ENCODE measurements around the gene BTBD9. TPM values are rescaled to one million over a fixed set of nuclear protein-coding genes. Genes with fewer than 3 reads are reported as not detected.

Gene BTBD9
- total and polyA plus RNA-seq, 10 donors, result 1.2 to 43.1 (median 27.8) TPM

DNA sequence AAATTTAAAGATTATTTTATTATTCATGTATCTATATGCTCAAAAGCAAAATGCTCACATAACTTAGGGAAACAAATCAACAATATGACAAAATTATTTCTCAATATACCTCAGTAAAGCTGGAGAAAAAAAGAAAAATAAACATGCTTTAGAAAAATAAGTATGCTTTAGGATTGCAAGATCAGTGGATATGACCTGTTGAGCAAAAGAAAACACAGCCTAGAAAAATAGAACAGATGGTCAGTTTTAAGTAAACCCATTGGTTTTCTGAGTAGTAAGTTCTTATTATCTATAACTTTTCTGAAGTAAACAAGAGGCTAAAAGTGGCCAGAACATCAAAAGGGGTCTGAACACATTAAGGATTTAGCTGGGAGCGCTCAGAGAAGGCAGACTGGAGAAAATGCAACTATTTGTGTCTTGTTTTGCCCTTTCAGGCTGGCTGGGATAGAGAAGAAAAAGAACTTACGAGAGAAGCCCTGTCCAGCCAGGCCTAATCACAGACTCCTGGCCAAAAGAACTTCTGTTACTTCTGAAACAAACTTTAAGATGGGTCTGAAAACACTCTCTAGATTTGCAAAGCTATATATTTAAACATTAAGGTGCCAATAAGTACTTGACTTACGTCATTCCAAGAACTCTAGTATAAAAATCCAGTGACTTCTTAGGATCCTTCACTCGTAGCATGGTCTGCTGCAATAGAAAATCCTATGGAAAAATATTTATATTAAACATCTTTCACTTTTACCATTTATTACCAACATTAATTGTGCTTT, 46.7 kb upstream of the BTBD9 start:
- Histone ChIP-seq H3K27ac (peak overlapping the region in 1 of 8 donors; percentile 65), H3K9me3 (no peaks in the 10 kb centered on the region), H3K27me3 (replicated peaks in 1 of 7) (no peaks in the 10 kb centered on the region), H3K36me3 (peaks cover 3 to 59% (median 23%) of the 10 kb centered on the region in 6 donors), H3K4me1 (peaks cover 5 to 54% (median 17%) of the 10 kb centered on the region in 6 donors), H3K4me3 (no peak overlapping the region)
- intact Hi-C loops (cut with DNase I; ENCODE audit: low total_unique reads), result no loop called here
- TF ChIP-seq, protein P1, sequence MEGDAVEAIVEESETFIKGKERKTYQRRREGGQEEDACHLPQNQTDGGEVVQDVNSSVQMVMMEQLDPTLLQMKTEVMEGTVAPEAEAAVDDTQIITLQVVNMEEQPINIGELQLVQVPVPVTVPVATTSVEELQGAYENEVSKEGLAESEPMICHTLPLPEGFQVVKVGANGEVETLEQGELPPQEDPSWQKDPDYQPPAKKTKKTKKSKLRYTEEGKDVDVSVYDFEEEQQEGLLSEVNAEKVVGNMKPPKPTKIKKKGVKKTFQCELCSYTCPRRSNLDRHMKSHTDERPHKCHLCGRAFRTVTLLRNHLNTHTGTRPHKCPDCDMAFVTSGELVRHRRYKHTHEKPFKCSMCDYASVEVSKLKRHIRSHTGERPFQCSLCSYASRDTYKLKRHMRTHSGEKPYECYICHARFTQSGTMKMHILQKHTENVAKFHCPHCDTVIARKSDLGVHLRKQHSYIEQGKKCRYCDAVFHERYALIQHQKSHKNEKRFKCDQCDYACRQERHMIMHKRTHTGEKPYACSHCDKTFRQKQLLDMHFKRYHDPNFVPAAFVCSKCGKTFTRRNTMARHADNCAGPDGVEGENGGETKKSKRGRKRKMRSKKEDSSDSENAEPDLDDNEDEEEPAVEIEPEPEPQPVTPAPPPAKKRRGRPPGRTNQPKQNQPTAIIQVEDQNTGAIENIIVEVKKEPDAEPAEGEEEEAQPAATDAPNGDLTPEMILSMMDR (IDR thresholded peaks at IDR 0.05 in 8 of 11, conservative IDR thresholded peaks at IDR 0.05 in 3 of 11), result no peak
- no peak for TF ChIP-seq POLR2AphosphoS5 (IDR thresholded peaks at IDR 0.05)
- TF ChIP-seq POLR2A (IDR thresholded peaks at IDR 0.05), result no peak
- 93 to 97% (median 95%) methylated on average over 4 of the region's 4 CpGs for WGBS, 5 donors
- DNase-seq, result no peak

DNA sequence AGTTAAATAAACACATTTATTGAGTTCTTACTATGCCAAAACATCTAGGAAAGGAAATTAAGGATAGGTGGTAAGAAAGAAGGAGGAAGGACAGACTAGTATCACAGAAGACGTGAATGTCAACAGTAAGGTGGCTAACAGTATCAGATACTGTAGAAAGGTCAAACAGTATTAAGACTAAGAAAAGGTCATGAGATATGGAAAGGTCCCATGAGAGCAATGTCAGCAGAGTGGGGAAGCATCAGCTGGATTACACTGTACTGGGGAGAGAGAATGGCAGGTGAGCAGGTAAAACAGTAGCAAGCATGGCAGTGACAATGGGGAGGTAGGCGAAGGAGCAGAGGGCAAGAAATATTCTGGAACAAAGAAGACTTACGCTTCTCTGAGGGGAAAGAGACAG, 45.2 kb upstream of the BTBD9 start:
- WGBS, 5 donors, result 94 to 96% (median 94%) methylated on average over 3 of the region's 3 CpGs
- H3K36me3 ChIP-seq, result peaks cover 3 to 75% (median 29%) of the 10 kb centered on the region in 6 donors
- TF ChIP-seq POLR2A (IDR thresholded peaks at IDR 0.05) (no peak), POLR2AphosphoS5 (IDR thresholded peaks at IDR 0.05) (no peak)
- TF ChIP-seq, protein P1 (IDR thresholded peaks at IDR 0.05 in 8 of 11, conservative IDR thresholded peaks at IDR 0.05 in 3 of 11), result no peak
- H3K27ac ChIP-seq, result peak overlapping the region in 1 of 8 donors; percentile 20
- no peak for DNase-seq
- H3K4me1 ChIP-seq, result peaks cover 5 to 50% (median 17%) of the 10 kb centered on the region in 6 donors
- no peaks in the 10 kb centered on the region for H3K9me3 ChIP-seq
- H3K27me3 ChIP-seq (replicated peaks in 1 of 7), result no peaks in the 10 kb centered on the region
- intact Hi-C loops (cut with DNase I; ENCODE audit: low total_unique reads), result no loop called here
- H3K4me3 ChIP-seq, result no peak overlapping the region

DNA sequence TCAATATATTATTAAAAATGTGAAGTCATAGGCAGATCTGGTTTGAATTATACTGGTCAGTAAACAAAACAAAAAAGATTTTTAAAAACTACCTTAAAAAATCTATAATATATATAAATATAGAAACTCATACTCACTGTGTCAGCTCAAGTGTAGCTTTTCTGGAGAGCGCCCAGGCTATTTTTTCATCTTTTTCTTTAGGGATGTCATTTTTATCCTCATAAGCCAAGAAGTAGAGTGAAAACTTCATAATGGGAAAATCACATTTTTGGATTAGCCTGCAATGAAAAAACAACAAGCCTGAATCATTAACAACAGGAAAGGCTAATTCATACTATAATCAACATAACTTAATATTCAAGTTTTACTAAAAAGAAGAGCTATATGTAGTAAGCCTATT, 44.5 kb upstream of the BTBD9 start:
- 90 to 100% (median 96%) methylated on average over 1 of the region's 1 CpG for WGBS, 5 donors

DNA sequence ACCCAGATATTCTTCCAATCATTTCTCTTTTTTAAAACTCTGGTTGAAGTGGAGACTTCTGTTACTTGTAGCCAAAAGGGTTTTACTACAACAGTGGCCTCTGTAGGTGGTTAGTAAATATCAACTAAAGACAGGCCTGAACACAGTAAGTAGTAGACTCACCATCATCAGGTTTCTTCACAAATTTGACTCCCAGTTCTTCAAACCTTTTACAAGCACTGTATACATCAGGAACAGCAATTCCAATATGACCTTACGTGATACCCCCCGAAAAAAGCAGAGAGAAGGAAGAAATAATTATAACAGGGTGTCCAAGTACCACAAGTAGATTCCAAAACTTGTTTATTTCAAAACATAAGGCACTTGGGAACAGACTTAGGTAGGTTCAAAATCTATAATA, 42.1 kb upstream of the BTBD9 start:
- no peak overlapping the region for H3K4me3 ChIP-seq
- peaks cover 0 to 46% (median 14%) of the 10 kb centered on the region in 6 donors for H3K4me1 ChIP-seq
- H3K27me3 ChIP-seq (replicated peaks in 1 of 7), result no peaks in the 10 kb centered on the region
- no peak for DNase-seq
- no peak overlapping the region for H3K27ac ChIP-seq
- TF ChIP-seq, protein P1 (IDR thresholded peaks at IDR 0.05 in 8 of 11, conservative IDR thresholded peaks at IDR 0.05 in 3 of 11), result no peak
- no peak for TF ChIP-seq POLR2A (IDR thresholded peaks at IDR 0.05)
- no peak for TF ChIP-seq POLR2AphosphoS5 (IDR thresholded peaks at IDR 0.05)
- 88 to 97% (median 94%) methylated on average over 2 of the region's 2 CpGs for WGBS, 5 donors
- intact Hi-C loops (cut with DNase I; ENCODE audit: low total_unique reads), result no loop called here
- no peaks in the 10 kb centered on the region for H3K9me3 ChIP-seq
- H3K36me3 ChIP-seq, result peaks cover 3 to 98% (median 38%) of the 10 kb centered on the region in 6 donors

More for the DNA sequence above, 44.5 kb upstream of the BTBD9 start:
- peaks cover 3 to 81% (median 31%) of the 10 kb centered on the region in 6 donors for H3K36me3 ChIP-seq
- no peak overlapping the region for H3K4me3 ChIP-seq
- peaks cover 5 to 45% (median 15%) of the 10 kb centered on the region in 6 donors for H3K4me1 ChIP-seq
- DNase-seq, result no peak
- H3K27me3 ChIP-seq (replicated peaks in 1 of 7), result no peaks in the 10 kb centered on the region
- no peak overlapping the region for H3K27ac ChIP-seq
- TF ChIP-seq, protein P1 (IDR thresholded peaks at IDR 0.05 in 8 of 11, conservative IDR thresholded peaks at IDR 0.05 in 3 of 11), result no peak
- TF ChIP-seq POLR2A (IDR thresholded peaks at IDR 0.05), result no peak
- H3K9me3 ChIP-seq, result no peaks in the 10 kb centered on the region
- intact Hi-C loops (cut with DNase I; ENCODE audit: low total_unique reads), result no loop called here
